ENCODE measurements around the gene KCNK1. TPM values are rescaled to one million over a fixed set of nuclear protein-coding genes. Genes with fewer than 3 reads are reported as not detected.

The KCNK1 gene
- total RNA-seq, 1 donor from 2014 or later = 5.6 TPM

DNA sequence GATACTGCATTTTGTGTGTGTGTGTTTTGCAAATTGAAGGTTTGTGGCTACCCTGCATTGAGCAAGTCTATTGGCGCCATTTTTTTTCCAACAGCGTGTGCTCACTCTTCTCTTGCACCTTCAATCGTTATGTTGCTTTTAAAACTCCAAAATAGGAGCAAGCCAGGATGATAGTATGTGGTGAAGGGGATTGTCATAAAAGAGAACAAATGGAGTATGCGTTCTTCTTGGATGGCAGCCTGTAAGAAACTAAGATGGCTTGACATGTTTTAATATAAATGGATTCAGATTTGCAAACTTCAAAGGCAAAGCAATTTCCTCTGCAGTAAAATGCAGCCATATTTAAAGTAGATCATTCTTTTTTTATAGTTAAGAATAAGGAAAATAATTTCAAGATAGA is 43.2 kb upstream of the KCNK1 start:
- H3K27ac Mint-ChIP-seq (ENCODE audit: unreplicated experiment) = no peak overlapping the region
- H3K9me3 Mint-ChIP-seq (ENCODE audit: unreplicated experiment) = no peaks in the 10 kb centered on the region
- H3K4me1 Mint-ChIP-seq (ENCODE audit: unreplicated experiment) = no peaks in the 10 kb centered on the region
- TF ChIP-seq, protein P1, sequence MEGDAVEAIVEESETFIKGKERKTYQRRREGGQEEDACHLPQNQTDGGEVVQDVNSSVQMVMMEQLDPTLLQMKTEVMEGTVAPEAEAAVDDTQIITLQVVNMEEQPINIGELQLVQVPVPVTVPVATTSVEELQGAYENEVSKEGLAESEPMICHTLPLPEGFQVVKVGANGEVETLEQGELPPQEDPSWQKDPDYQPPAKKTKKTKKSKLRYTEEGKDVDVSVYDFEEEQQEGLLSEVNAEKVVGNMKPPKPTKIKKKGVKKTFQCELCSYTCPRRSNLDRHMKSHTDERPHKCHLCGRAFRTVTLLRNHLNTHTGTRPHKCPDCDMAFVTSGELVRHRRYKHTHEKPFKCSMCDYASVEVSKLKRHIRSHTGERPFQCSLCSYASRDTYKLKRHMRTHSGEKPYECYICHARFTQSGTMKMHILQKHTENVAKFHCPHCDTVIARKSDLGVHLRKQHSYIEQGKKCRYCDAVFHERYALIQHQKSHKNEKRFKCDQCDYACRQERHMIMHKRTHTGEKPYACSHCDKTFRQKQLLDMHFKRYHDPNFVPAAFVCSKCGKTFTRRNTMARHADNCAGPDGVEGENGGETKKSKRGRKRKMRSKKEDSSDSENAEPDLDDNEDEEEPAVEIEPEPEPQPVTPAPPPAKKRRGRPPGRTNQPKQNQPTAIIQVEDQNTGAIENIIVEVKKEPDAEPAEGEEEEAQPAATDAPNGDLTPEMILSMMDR (IDR thresholded peaks at IDR 0.05; ENCODE audit: unreplicated experiment) = no peak
- no peaks in the 10 kb centered on the region for H3K36me3 Mint-ChIP-seq (ENCODE audit: low read depth, unreplicated experiment)
- H3K27me3 Mint-ChIP-seq (ENCODE audit: unreplicated experiment) = no peaks in the 10 kb centered on the region
- no peak overlapping the region for H3K4me3 Mint-ChIP-seq (ENCODE audit: unreplicated experiment)
- DNase-seq (ENCODE audit: low spot score) = no peak

DNA sequence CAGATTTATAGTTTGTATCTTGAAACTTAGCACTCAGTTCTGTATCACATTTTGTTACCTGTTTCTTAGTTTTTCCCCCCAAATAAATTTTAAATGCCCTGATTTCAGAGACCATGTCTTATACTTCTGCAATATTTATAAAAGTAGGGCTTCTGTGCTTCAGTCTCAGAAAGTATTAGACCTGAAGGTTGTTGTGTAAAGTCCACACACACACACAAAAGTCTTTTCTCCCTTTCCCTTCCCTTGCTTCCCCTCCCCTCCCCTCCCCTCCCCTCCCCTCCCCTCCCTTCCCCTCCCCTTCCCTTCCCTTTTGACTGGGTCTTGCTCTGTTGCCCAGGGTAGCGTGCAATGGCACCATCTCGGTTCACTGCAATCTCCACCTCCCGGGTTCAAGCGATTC is 41.0 kb upstream of the KCNK1 start:
- H3K36me3 Mint-ChIP-seq (ENCODE audit: low read depth, unreplicated experiment) = no peaks in the 10 kb centered on the region
- H3K27ac Mint-ChIP-seq (ENCODE audit: unreplicated experiment) = no peak overlapping the region
- no peaks in the 10 kb centered on the region for H3K27me3 Mint-ChIP-seq (ENCODE audit: unreplicated experiment)
- H3K4me1 Mint-ChIP-seq (ENCODE audit: unreplicated experiment) = no peaks in the 10 kb centered on the region
- no peak for DNase-seq (ENCODE audit: low spot score)
- no peak overlapping the region for H3K4me3 Mint-ChIP-seq (ENCODE audit: unreplicated experiment)
- no peaks in the 10 kb centered on the region for H3K9me3 Mint-ChIP-seq (ENCODE audit: unreplicated experiment)
- TF ChIP-seq, protein P1 (IDR thresholded peaks at IDR 0.05; ENCODE audit: unreplicated experiment) = no peak

DNA sequence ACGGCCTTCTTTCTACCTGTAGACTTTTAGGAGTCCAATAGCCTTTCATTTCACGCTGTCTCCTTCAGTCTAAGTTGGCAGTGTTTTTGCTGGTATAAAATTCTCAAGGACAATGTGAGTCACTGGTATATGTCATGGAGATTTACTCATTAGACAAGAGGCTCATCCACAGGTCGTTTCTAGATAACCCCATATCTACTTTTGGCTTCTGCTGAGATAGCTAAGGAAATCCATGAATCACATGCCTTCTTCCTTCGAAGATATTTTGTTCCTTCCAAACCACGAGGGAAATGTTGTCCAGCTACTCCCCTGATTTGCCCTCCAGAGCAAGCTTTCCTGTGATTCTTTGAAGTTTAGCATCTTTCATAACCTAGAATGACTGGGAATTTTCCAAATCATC is 38.5 kb upstream of the KCNK1 start:
- Mint-ChIP-seq H3K27me3 (ENCODE audit: unreplicated experiment) (no peaks in the 10 kb centered on the region), H3K4me3 (ENCODE audit: unreplicated experiment) (no peak overlapping the region), H3K9me3 (ENCODE audit: unreplicated experiment) (no peaks in the 10 kb centered on the region), H3K27ac (ENCODE audit: unreplicated experiment) (no peak overlapping the region), H3K36me3 (ENCODE audit: low read depth, unreplicated experiment) (no peaks in the 10 kb centered on the region), H3K4me1 (ENCODE audit: unreplicated experiment) (no peaks in the 10 kb centered on the region)
- TF ChIP-seq, protein P1 (IDR thresholded peaks at IDR 0.05; ENCODE audit: unreplicated experiment) = no peak
- no peak for DNase-seq (ENCODE audit: low spot score)

DNA sequence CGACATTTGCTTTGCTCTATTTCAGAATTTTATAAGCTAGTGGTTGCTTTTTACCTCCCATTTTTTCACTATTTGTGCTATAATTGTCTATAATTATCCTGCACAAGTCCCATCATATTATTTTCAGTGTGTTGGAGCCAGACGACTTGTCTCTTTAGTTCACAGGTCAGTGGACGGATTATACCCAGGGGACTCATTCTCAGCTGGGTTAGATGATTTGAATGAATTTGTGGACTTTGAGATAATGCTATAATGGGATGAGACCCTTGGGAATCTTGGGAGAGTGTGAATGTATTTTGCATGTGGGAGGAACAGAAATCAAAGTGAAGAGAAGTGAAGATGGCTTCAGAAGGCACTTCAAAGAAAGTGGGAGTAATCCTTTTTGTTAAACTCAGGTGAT is 31.5 kb upstream of the KCNK1 start:
- DNase-seq (ENCODE audit: low spot score) = no peak
- no peaks in the 10 kb centered on the region for H3K27me3 Mint-ChIP-seq (ENCODE audit: unreplicated experiment)
- H3K9me3 Mint-ChIP-seq (ENCODE audit: unreplicated experiment) = no peaks in the 10 kb centered on the region
- no peak overlapping the region for H3K27ac Mint-ChIP-seq (ENCODE audit: unreplicated experiment)
- H3K36me3 Mint-ChIP-seq (ENCODE audit: low read depth, unreplicated experiment) = no peaks in the 10 kb centered on the region
- H3K4me3 Mint-ChIP-seq (ENCODE audit: unreplicated experiment) = no peak overlapping the region
- H3K4me1 Mint-ChIP-seq (ENCODE audit: unreplicated experiment) = no peaks in the 10 kb centered on the region
- TF ChIP-seq, protein P1 (IDR thresholded peaks at IDR 0.05; ENCODE audit: unreplicated experiment) = no peak

DNA sequence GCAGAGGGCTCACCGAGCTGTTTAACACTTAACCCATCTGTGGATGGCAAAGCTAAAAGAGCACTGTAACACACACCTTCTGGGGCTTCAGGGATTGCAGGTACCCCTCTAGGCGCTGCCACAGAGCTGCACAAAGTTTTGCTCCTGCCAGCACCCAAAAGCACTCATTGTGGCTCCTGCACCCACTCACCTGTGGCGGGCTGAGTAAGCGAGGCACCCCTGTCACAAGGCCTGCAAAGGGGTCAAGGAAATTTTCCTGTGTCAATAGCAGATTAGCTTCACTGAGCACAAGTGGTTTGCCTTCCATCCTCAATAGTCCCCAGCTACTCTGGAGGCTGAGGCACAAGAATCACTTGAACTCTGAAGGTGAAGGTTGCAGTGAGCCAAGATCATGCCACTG is 29.5 kb upstream of the KCNK1 start:
- no peak overlapping the region for H3K27ac Mint-ChIP-seq (ENCODE audit: unreplicated experiment)
- no peak for DNase-seq (ENCODE audit: low spot score)
- no peaks in the 10 kb centered on the region for H3K4me1 Mint-ChIP-seq (ENCODE audit: unreplicated experiment)
- TF ChIP-seq, protein P1 (IDR thresholded peaks at IDR 0.05; ENCODE audit: unreplicated experiment) = no peak
- no peak overlapping the region for H3K4me3 Mint-ChIP-seq (ENCODE audit: unreplicated experiment)
- H3K36me3 Mint-ChIP-seq (ENCODE audit: low read depth, unreplicated experiment) = no peaks in the 10 kb centered on the region
- H3K9me3 Mint-ChIP-seq (ENCODE audit: unreplicated experiment) = no peaks in the 10 kb centered on the region
- H3K27me3 Mint-ChIP-seq (ENCODE audit: unreplicated experiment) = no peaks in the 10 kb centered on the region
